Measurements from ENCODE around the gene ITGAL.
"Not testable (repeated sequence)": the region's sequence is repeated elsewhere in the genome, so short reads cannot be mapped to it uniquely, and the experiment has no call there.

ITGAL gene

DNA sequence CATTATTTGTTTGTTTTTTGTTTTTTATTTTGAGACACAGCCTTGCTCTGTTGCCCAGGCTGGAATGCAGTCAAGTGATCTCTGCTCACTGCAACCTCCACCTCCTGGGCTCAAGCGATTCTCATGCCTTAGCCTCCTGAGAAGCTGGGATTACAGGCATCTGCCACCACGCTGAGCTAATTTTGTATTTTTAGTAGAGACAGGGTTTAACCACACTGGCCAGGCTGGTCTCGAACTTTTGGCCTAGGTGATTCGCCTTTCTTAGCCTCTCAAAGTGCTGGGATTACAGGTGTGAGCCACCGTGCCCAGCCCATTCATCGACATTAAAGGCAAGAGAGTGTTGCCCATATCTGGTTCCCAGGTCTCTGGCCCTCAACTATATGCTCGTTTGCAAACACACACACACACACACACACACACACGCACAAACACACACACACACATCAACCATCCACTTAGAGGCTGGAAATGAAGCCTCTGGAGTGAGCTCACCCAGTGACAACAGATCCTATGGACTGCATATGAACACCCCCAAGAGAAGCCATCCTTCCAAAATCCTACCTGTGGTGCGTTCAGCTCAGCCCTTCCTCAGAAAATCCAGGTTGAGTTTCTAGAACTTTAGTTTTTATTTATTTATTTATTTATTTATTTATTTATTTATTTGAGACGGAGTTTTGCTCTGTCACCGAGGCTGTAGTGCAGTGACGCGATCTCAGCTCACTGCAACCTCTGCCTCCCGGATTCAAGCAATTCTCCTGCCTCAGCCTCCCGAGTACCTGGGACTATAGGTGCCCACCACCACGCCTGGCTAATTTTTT is 14.6 kb upstream of the ITGAL start:
- no peak for DNase-seq (ENCODE audit: low spot score)
- no peak overlapping the region for H3K4me3 ChIP-seq
- TF ChIP-seq, protein P1, sequence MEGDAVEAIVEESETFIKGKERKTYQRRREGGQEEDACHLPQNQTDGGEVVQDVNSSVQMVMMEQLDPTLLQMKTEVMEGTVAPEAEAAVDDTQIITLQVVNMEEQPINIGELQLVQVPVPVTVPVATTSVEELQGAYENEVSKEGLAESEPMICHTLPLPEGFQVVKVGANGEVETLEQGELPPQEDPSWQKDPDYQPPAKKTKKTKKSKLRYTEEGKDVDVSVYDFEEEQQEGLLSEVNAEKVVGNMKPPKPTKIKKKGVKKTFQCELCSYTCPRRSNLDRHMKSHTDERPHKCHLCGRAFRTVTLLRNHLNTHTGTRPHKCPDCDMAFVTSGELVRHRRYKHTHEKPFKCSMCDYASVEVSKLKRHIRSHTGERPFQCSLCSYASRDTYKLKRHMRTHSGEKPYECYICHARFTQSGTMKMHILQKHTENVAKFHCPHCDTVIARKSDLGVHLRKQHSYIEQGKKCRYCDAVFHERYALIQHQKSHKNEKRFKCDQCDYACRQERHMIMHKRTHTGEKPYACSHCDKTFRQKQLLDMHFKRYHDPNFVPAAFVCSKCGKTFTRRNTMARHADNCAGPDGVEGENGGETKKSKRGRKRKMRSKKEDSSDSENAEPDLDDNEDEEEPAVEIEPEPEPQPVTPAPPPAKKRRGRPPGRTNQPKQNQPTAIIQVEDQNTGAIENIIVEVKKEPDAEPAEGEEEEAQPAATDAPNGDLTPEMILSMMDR (IDR thresholded peaks at IDR 0.05): no peak
- no peak overlapping the region for H3K27ac ChIP-seq

- TF ChIP-seq, protein P1 (IDR thresholded peaks at IDR 0.05): no peak
- Histone ChIP-seq H3K4me3 (no peak overlapping the region), H3K27ac (no peak overlapping the region)
- DNase-seq (ENCODE audit: low spot score): no peak
Measured at GRCh38 chr16:30458561-30459394, 13.8 kb upstream of the ITGAL start.

- TF ChIP-seq, protein P1 (IDR thresholded peaks at IDR 0.05): no peak
- Histone ChIP-seq H3K27ac (no peak overlapping the region), H3K4me3 (no peak overlapping the region)
- no peak for DNase-seq (ENCODE audit: low spot score)
Measured at GRCh38 chr16:30459456-30459855, 13.1 kb upstream of the ITGAL start.

DNA sequence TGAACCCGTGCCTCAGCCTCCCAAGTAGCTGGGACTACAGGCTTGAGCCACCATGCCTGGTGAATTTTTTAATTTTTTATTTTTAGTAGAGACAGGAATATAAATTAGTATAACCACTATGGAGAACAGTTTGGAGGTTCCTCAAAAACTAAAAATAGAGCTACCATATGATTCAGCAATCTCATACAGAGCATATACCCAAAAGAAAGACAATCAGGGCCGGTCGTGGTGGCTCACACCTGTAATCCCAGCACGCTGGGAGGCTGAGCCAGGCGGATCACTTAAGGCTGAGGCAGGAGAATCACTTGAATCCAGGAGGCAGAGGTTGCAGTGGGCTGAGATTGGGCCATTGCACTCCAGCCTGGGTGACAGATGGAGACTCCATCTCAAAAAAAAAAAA is 11.1 kb upstream of the ITGAL start:
- not testable (repeated sequence) for H3K4me3 ChIP-seq; DNase-seq (ENCODE audit: low spot score); H3K27ac ChIP-seq

DNA sequence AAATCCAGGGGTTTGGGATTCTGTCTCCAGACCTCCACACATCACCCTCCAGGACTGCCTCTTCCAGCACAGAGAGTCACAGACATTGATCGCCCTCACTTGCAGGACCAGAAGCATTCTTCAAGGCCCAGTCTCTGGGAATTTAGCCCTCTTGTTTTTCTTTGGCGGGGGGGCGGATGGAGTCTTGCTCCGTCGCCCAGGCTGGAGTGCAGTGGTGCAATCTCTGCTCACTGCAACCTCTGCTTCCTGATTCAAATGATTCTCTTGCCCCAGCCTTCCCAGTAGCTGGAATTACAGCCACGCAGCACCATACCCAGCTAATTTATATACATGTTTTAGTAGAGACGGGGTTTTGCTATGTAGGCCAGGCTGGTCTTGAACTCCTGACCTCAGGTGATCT is 8.5 kb upstream of the ITGAL start:
- TF ChIP-seq, protein P1 (IDR thresholded peaks at IDR 0.05): no peak
- no peak for DNase-seq (ENCODE audit: low spot score)
- H3K4me3 ChIP-seq: no peak overlapping the region
- H3K27ac ChIP-seq: no peak overlapping the region

- Histone ChIP-seq H3K4me3 (no peak overlapping the region), H3K27ac (no peak overlapping the region)
- no peak for DNase-seq (ENCODE audit: low spot score)
- TF ChIP-seq, protein P1 (IDR thresholded peaks at IDR 0.05): no peak
Measured at GRCh38 chr16:30470170-30470512, 2.4 kb upstream of the ITGAL start.

DNA sequence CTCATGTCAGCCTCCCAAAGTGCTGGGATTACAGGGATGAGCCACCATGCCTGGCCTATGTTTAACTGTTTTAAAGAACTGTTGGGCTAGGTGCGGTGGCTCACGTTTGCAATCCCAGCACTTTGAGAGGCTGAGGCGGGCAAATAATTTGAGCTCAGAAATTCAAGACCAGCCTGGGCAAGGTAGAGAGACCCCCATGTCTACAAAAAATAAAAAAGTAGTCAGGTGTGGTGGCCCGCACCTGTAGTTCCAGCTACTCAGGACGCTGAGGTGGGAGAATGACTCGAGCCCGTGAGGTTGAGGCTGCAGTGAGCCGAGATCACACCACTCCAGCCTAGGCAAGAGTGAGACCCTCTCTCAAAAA is 1.9 kb upstream of the ITGAL start:
- Histone ChIP-seq H3K27ac (no peak overlapping the region), H3K4me3 (no peak overlapping the region)
- TF ChIP-seq, protein P1 (IDR thresholded peaks at IDR 0.05): no peak
- no peak for DNase-seq (ENCODE audit: low spot score)

All from coronary artery (tissue), 2 donors.